ENCODE data around the gene RSPO4. TPM values are rescaled to one million over a fixed set of nuclear protein-coding genes. Genes with fewer than 3 reads are reported as not detected.

RSPO4 gene
- total and polyA plus RNA-seq, 2 experiments from 2014 or later: 2.8 to 4.5 TPM

GRCh38 chr20:925516-925915 lies 76.6 kb downstream of the RSPO4 start:
- Mint-ChIP-seq H3K9me3 (peaks cover 28% of the 10 kb centered on the region), H3K36me3 (ENCODE audit: low read depth) (no peaks in the 10 kb centered on the region), H3K4me1 (no peaks in the 10 kb centered on the region), H3K27me3 (ENCODE audit: insufficient read depth, low read depth, poor library complexity) (no peaks in the 10 kb centered on the region), H3K27ac (no peak overlapping the region), H3K4me3 (no peak overlapping the region)
- DNase-seq (ENCODE audit: low spot score) (no peak), ATAC-seq (no peak)
- Histone ChIP-seq H3K27me3 (ENCODE audit: insufficient read depth) (no peaks in the 10 kb centered on the region), H2AFZ (no peak overlapping the region), H3K4me3 (no peak overlapping the region), H3K4me1 (ENCODE audit: insufficient read depth) (no peaks in the 10 kb centered on the region), H3K27ac (ENCODE audit: low read depth) (no peak overlapping the region), H3K4me2 (no peak overlapping the region), H3F3A (replicated peaks; ENCODE audit: low read depth) (no peaks in the 10 kb centered on the region), H3K9me2 (ENCODE audit: insufficient read depth) (peaks cover 2% of the 10 kb centered on the region; the same call in 1 of the 2 replicates), H3K36me3 (ENCODE audit: insufficient read depth) (no peaks in the 10 kb centered on the region), H3K79me2 (replicated peaks; ENCODE audit: insufficient read depth) (no peaks in the 10 kb centered on the region), H4K20me1 (replicated peaks; ENCODE audit: insufficient read depth) (no peaks in the 10 kb centered on the region)
- TF ChIP-seq JUNB (IDR thresholded peaks at IDR 0.05; ENCODE audit: unreplicated experiment): no peak
- no peak for TF ChIP-seq EZH2phosphoT487 (IDR thresholded peaks at IDR 0.05; ENCODE audit: unreplicated experiment)
- no peak for TF ChIP-seq EZH2 (IDR thresholded peaks at IDR 0.05; ENCODE audit: low read depth, unreplicated experiment)
- TF ChIP-seq STAT1 (IDR thresholded peaks at IDR 0.05; ENCODE audit: unreplicated experiment): no peak
- TF ChIP-seq ZNF114 (CRISPR knock-in tag; IDR thresholded peaks at IDR 0.05): no peak
- TF ChIP-seq ZNF462 (CRISPR knock-in tag; IDR thresholded peaks at IDR 0.05): no peak
- no peak for TF ChIP-seq CREB1 (CRISPR knock-in tag; IDR thresholded peaks at IDR 0.05; ENCODE audit: low read depth)
- TF ChIP-seq POLR2AphosphoS5 (IDR thresholded peaks at IDR 0.05; ENCODE audit: low read depth): no peak
- TF ChIP-seq ZNF331 (CRISPR knock-in tag; IDR thresholded peaks at IDR 0.05; ENCODE audit: low read depth): no peak
- no peak for TF ChIP-seq CTCF (conservative IDR thresholded peaks at IDR 0.05; ENCODE audit: low read depth in 2 of 2)
- TF ChIP-seq NANOG (IDR thresholded peaks at IDR 0.05; ENCODE audit: borderline replicate concordance): no peak
- no peak for TF ChIP-seq ETS1 (IDR thresholded peaks at IDR 0.05)
- no peak for TF ChIP-seq REST (IDR thresholded peaks at IDR 0.05; ENCODE audit: unreplicated experiment)

All from GM23338 (cell line).